OCI-LY7 (cell line): Measurements from ENCODE around the gene RELB. TPM values are rescaled to one million over a fixed set of nuclear protein-coding genes. Genes with fewer than 3 reads are reported as not detected.

ENCODE experiments used
- BruUV-seq: library from RNA; stranded (reverse); fragments of 400-500 nt; replicated peaks from 2 replicates; lab custom pipeline; 2021; lab: Mats Ljungman, UMichigan
- CTCF ChIA-PET: fragments of 300-600 bp; sonication (Branson Sonifier 250); formaldehyde crosslinking; loops from one replicate; lab custom pipeline; 2022; ENCODE audit warnings: antibody characterized with exemption; ENCODE audit not compliant: unreplicated experiment; lab: Charles Lee
- POLR2A ChIA-PET: fragments of 300-600 bp; sonication (Branson Sonifier 250); formaldehyde crosslinking; loops from one replicate; lab custom pipeline; 2022; ENCODE audit warnings: antibody characterized with exemption; lab: Charles Lee
- DNase-seq: peaks from one replicate; pipeline ENCODE4 v3.0.0-alpha.2; 2015; ENCODE audit warnings: low spot score
- H2AFZ ChIP-seq: fragments of 200-600 bp; sonication (generic), shearing (Covaris generic); 2 replicates; pipeline ENCODE4 v1.6.1; 2014; ENCODE audit warnings: mild to moderate bottlenecking, antibody characterized with exemption, low read length, moderate library complexity
- H3K27ac ChIP-seq: fragments of 200-600 bp; sonication (generic); 2 replicates; pipeline ENCODE4 v1.5.1; 2014; ENCODE audit warnings: mixed run types, low read depth, mild to moderate bottlenecking, moderate library complexity, low read length, inconsistent platforms; ENCODE audit not compliant: poor library complexity, severe bottlenecking
- H3K36me3 ChIP-seq: fragments of 200-600 bp; sonication (generic); 2 replicates; pipeline ENCODE4 v1.6.1; 2014; ENCODE audit warnings: mild to moderate bottlenecking, antibody characterized with exemption, low read length, moderate library complexity, mixed read lengths; ENCODE audit not compliant: insufficient read depth
- H3K4me1 ChIP-seq: fragments of 200-600 bp; sonication (generic); 2 replicates; pipeline ENCODE4 v1.5.1; 2014; ENCODE audit warnings: mild to moderate bottlenecking, low read length; ENCODE audit not compliant: insufficient read depth, poor library complexity, severe bottlenecking
- H3K4me2 ChIP-seq: fragments of 200-600 bp; sonication (generic); 2 replicates; pipeline ENCODE4 v1.6.1; 2014; ENCODE audit warnings: mild to moderate bottlenecking, low read length
- H3K4me3 ChIP-seq: fragments of 200-600 bp; sonication (generic); 2 replicates; pipeline ENCODE4 v1.5.1; 2014; ENCODE audit warnings: mild to moderate bottlenecking, low read depth, low read length; ENCODE audit not compliant: poor library complexity, severe bottlenecking
- H3K79me2 ChIP-seq: fragments of 200-600 bp; sonication (generic); 2 replicates; pipeline ENCODE4 v1.6.1; 2016; ENCODE audit warnings: low read depth, mild to moderate bottlenecking, low read length, moderate library complexity, mixed read lengths; ENCODE audit not compliant: insufficient read depth
- H3K9me2 ChIP-seq: fragments of 200-600 bp; sonication (generic); 2 replicates; pipeline ENCODE4 v1.6.1; 2016; ENCODE audit warnings: mild to moderate bottlenecking, low read length, mixed read lengths; ENCODE audit not compliant: insufficient read depth
- H3K9me3 ChIP-seq: fragments of 200-600 bp; sonication (generic); 2 replicates; pipeline ENCODE4 v1.6.1; 2014; ENCODE audit warnings: mild to moderate bottlenecking, mixed run types, low read length, mixed read lengths
- H4K20me1 ChIP-seq: fragments of 200-600 bp; sonication (generic); 2 replicates; pipeline ENCODE4 v1.6.1; 2014; ENCODE audit warnings: mild to moderate bottlenecking, antibody characterized with exemption, low read length, moderate library complexity, mixed read lengths; ENCODE audit not compliant: insufficient read depth
- EZH2phosphoT487 ChIP-seq: fragments of 200-600 bp; sonication (generic); IDR thresholded peaks from 2 replicates; pipeline ENCODE4 v1.6.1; 2018; ENCODE audit warnings: low read depth, borderline replicate concordance, mild to moderate bottlenecking, mixed run types, antibody characterized with exemption, low read length, moderate library complexity, mixed read lengths
- intact Hi-C: fragments of 100-400 bp; cut with micrococcal nuclease; formaldehyde crosslinking; loops from one replicate; pipeline ENCODE4 v1.10.0; 2022; ENCODE audit not compliant: unreplicated experiment
- total RNA-seq, 2 experiments: library from RNA; depleted of rRNA in 1 of 2; stranded (reverse); fragments of >200 nt in 1 of 2; shearing (Covaris generic) in 1 of 2; gene quantifications; 2 replicates each; pipeline ENCODE4 v1.2.3, GENCODE V29; 2014 to 2022
- TF ChIP-seq, protein P1 (sequence below): fragments of 200-600 bp; sonication (generic); conservative IDR thresholded peaks from 2 replicates; pipeline ENCODE4 v1.5.1; 2014; ENCODE audit warnings: mild to moderate bottlenecking, antibody characterized with exemption, low read length, moderate library complexity, mixed read lengths

Gene RELB
- total RNA-seq, 2 experiments from 2014 or later: 36.9 to 51.1 TPM

- Histone ChIP-seq H3K4me2 (no peak overlapping the region), H3K9me3 (no peaks in the 10 kb centered on the region), H4K20me1 (no peaks in the 10 kb centered on the region), H3K27ac (no peak overlapping the region), H3K79me2 (no peaks in the 10 kb centered on the region), H3K4me1 (peaks cover 27% of the 10 kb centered on the region), H3K9me2 (no peaks in the 10 kb centered on the region), H3K4me3 (no peak overlapping the region), H3K36me3 (peaks cover 89% of the 10 kb centered on the region), H2AFZ (no peak overlapping the region)
- no peak for DNase-seq
- no peak for TF ChIP-seq EZH2phosphoT487
- TF ChIP-seq, protein P1, sequence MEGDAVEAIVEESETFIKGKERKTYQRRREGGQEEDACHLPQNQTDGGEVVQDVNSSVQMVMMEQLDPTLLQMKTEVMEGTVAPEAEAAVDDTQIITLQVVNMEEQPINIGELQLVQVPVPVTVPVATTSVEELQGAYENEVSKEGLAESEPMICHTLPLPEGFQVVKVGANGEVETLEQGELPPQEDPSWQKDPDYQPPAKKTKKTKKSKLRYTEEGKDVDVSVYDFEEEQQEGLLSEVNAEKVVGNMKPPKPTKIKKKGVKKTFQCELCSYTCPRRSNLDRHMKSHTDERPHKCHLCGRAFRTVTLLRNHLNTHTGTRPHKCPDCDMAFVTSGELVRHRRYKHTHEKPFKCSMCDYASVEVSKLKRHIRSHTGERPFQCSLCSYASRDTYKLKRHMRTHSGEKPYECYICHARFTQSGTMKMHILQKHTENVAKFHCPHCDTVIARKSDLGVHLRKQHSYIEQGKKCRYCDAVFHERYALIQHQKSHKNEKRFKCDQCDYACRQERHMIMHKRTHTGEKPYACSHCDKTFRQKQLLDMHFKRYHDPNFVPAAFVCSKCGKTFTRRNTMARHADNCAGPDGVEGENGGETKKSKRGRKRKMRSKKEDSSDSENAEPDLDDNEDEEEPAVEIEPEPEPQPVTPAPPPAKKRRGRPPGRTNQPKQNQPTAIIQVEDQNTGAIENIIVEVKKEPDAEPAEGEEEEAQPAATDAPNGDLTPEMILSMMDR: no peak
- ChIA-PET POLR2A (no interaction called here), CTCF (no interaction called here)
- no TSS peak for BruUV-seq
- intact Hi-C loops: no loop called here
Measured at GRCh38 chr19:44987148-44987675, 14.1 kb upstream of the RELB start.

GRCh38 chr19:44988273-44988672 lies 13.0 kb upstream of the RELB start:
- Histone ChIP-seq H3K4me2 (no peak overlapping the region), H2AFZ (no peak overlapping the region), H3K36me3 (peaks cover 87% of the 10 kb centered on the region), H3K9me2 (no peaks in the 10 kb centered on the region), H3K9me3 (no peaks in the 10 kb centered on the region), H3K4me1 (peaks cover 27% of the 10 kb centered on the region), H3K27ac (no peak overlapping the region), H3K4me3 (no peak overlapping the region), H4K20me1 (no peaks in the 10 kb centered on the region), H3K79me2 (no peaks in the 10 kb centered on the region)
- no TSS peak for BruUV-seq
- no peak for TF ChIP-seq EZH2phosphoT487
- TF ChIP-seq, protein P1: no peak
- intact Hi-C loops: no loop called here
- DNase-seq: no peak
- ChIA-PET CTCF (interaction anchor here (0.7 to 1.6 kb wide), 2 partner anchors 71 to 138 kb away, joined by 4 to 8 read pairs; no protein-coding TSS in a partner anchor), POLR2A (interaction anchor here (1.2 kb wide), 1 partner anchor 72 kb away, joined by 3 read pairs; no protein-coding TSS in a partner anchor)

GRCh38 chr19:44988896-44989556 lies 12.2 kb upstream of the RELB start:
- Histone ChIP-seq H2AFZ (no peak overlapping the region), H3K36me3 (peaks cover 92% of the 10 kb centered on the region), H3K27ac (peak overlapping the region; percentile 45), H3K4me3 (no peak overlapping the region), H3K9me3 (no peaks in the 10 kb centered on the region), H3K4me2 (no peak overlapping the region; the same call in 1 of the 2 replicates), H3K9me2 (no peaks in the 10 kb centered on the region), H3K79me2 (no peaks in the 10 kb centered on the region), H4K20me1 (no peaks in the 10 kb centered on the region), H3K4me1 (peaks cover 34% of the 10 kb centered on the region)
- ChIA-PET CTCF (interaction anchor here (1.6 kb wide), 1 partner anchor 71 kb away, joined by 4 read pairs; no protein-coding TSS in a partner anchor), POLR2A (interaction anchor here (1.2 to 1.4 kb wide), 2 partner anchors 11 to 71 kb away, joined by 3 to 6 read pairs; no protein-coding TSS in a partner anchor)
- DNase-seq: peak; percentile 88
- intact Hi-C loops: loop anchor here (1.0 kb wide), 1 partner anchor 70 kb away; no protein-coding TSS in a partner anchor
- TF ChIP-seq, protein P1: peak; percentile 88
- TF ChIP-seq EZH2phosphoT487: no peak
- no TSS peak for BruUV-seq
